OCI-LY1 (cell line): ENCODE data around the gene STRADB.

Experiments
- EZH2 ChIP-seq: fragments of 200-600 bp; sonication (generic), shearing (Covaris generic); IDR thresholded peaks from 2 replicates; pipeline ENCODE4 v1.8.0; 2017; ENCODE audit warnings: borderline replicate concordance, mixed run types, mild to moderate bottlenecking, antibody characterized with exemption, low read length, moderate library complexity, mixed read lengths
- TF ChIP-seq, protein P1 (sequence below): fragments of 200-600 bp; sonication (generic), shearing (Covaris generic); IDR thresholded peaks from 2 replicates; pipeline ENCODE4 v1.5.1; 2017; ENCODE audit warnings: mild to moderate bottlenecking, antibody characterized with exemption, low read length, moderate library complexity, mixed read lengths

DNA sequence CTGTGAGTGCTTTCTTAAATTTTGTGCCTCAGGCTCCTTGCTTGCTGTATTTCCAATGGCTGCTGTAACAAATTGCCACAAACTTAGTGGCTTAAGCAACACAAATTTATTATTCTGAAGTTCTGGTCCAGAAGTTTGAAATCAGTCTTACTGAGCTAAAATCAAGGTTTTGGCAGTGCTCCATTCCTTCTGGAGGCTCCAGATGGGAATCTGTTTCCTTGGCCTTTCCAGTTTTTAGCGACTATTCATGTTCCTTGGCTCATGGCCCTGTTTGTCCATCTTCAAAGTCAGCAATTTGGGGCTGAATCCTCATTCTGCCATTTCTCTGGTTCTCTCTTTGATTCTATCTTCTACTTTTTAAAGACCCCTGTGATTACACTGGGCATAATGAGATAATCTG lies 31.8 kb downstream of the STRADB start:
- TF ChIP-seq, protein P1, sequence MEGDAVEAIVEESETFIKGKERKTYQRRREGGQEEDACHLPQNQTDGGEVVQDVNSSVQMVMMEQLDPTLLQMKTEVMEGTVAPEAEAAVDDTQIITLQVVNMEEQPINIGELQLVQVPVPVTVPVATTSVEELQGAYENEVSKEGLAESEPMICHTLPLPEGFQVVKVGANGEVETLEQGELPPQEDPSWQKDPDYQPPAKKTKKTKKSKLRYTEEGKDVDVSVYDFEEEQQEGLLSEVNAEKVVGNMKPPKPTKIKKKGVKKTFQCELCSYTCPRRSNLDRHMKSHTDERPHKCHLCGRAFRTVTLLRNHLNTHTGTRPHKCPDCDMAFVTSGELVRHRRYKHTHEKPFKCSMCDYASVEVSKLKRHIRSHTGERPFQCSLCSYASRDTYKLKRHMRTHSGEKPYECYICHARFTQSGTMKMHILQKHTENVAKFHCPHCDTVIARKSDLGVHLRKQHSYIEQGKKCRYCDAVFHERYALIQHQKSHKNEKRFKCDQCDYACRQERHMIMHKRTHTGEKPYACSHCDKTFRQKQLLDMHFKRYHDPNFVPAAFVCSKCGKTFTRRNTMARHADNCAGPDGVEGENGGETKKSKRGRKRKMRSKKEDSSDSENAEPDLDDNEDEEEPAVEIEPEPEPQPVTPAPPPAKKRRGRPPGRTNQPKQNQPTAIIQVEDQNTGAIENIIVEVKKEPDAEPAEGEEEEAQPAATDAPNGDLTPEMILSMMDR: no peak
- no peak for TF ChIP-seq EZH2
